A549 treated with CpdA at 1 μM for 4 hours (cell line): Measurements from ENCODE around the gene ARHGEF35. TPM values are rescaled to one million over a fixed set of nuclear protein-coding genes. Genes with fewer than 3 reads are reported as not detected.

Source experiments
- total RNA-seq: library from RNA; stranded (reverse); fragments of 200-300 nt; extraction: Qiagen RNA extraction; gene quantifications from 5 replicates; pipeline ENCODE4 v1.2.3, GENCODE V29; 2022; ENCODE audit warnings: low read depth

ARHGEF35 gene
- total RNA-seq, result 0.22 to 0.40 TPM (median 0.27 TPM) in 5 replicates

DNA sequence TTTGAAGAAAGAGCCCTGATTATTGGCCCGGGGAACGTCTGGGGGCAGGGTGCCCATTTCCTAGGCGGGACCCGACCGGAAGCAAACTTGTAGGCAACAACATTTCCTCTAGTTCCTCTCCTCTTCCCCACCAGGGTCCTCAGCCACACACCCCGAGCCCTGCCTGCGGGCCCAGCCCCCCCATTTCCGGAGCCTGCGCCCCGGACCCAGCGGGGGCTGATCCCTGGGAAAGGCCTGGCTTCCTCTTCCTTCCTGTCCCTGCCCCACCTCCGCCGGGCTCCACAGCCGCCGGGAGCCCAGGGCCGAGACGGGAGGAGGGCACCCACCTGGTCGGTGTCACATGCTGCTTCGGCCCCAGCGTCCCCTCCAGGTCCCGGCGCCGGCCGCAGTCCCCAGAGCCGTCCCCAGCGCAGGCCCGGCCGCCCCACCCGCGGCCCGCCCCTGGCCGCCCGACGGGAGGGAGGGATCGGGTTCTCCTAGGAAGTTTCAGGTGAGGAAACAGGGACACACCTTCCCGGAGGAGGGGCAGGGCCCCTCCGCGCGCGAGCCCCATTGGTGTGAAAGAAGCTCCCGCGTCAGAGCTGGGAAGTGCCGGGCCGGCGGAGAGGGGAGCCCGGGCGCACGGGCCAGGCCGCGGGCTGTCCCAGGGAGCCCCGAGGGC, at the start of gene ARHGEF35:
ARHGEF35 (minus strand) TSS at position 622 of the 661 bp plus-strand sequence. CDS start 7,450 bp downstream, outside the sequence.

DNA sequence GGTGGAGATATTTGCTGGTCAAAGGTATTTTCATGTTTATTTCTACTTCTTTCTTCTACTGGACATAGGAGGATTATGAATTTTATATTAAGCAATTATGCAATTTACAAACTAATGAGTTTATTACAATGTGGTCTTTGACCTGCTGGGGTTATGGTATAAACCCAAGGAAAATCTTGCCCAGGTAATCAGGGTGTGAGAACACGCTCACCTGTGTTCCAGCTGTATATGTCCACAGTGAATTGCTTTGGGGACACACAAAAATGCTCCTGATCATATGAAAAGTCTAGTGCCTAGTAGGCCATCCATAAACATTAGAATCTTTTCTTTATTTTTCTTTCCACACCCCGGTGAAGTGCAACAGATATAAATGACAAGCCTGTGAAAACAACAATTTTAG, 43.7 kb upstream of the ARHGEF35 start, which contains the start of gene OR2A42:
OR2A42 (minus strand) TSS at position 241 of the 400 bp plus-strand sequence. CDS start 6,762 bp downstream, outside the sequence.

DNA sequence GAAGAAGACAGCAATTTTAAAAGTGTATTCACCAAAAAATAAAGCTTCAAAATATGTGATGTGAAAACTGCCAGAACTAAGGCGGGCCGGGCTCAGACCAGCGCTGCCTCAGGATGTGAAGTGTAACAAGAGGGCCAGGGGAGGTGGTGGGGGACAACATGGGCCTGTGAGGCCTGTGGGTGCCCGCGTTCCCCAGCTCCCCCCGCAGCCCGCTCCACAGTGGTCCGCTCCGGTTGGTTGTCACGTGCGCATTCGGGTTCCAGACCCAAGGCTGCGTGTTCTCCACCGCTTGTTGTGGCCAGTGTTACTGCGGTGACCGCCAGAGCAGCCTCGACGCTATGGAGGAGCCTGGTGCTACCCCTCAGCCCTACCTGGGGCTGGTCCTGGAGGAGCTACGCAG, 12.5 kb downstream of the ARHGEF35 start, which contains the start of gene CTAGE4:
CTAGE4 (plus strand) TSS at position 301 of the 400 bp plus-strand sequence; CDS start at position 339, 38 bp downstream.

Other genes starting within 250 kb of the ARHGEF35 start
- gene OR2F1, start 241.0 kb downstream of the ARHGEF35 start, total RNA-seq, result not detected in 5 replicates
- gene OR6B1, start 195.5 kb downstream of the ARHGEF35 start, total RNA-seq, result not detected in 5 replicates
- gene OR2A5, start 146.9 kb downstream of the ARHGEF35 start, total RNA-seq, result not detected in 5 replicates
- gene OR2A25, start 126.0 kb downstream of the ARHGEF35 start, total RNA-seq, result not detected in 5 replicates
- gene OR2A12, start 109.6 kb downstream of the ARHGEF35 start, total RNA-seq, result not detected in 5 replicates
- gene OR2A2, start 86.2 kb downstream of the ARHGEF35 start, total RNA-seq, result not detected in 5 replicates
- not detected in 5 replicates for gene OR2A14, start 72.7 kb downstream of the ARHGEF35 start, total RNA-seq
- gene CTAGE4, start 12.4 kb downstream of the ARHGEF35 start, total RNA-seq, result not detected in 5 replicates
- not detected in 5 replicates for gene OR2A42, start 43.8 kb upstream of the ARHGEF35 start, total RNA-seq
- gene OR2A7, start 69.0 kb upstream of the ARHGEF35 start, total RNA-seq, result not detected in 5 replicates
- 0.03 to 0.08 TPM in 2 of 5 replicates, not detected in the others for gene CTAGE8, start 73.5 kb upstream of the ARHGEF35 start, total RNA-seq
- gene OR2A1, start 116.6 kb upstream of the ARHGEF35 start, total RNA-seq, result not detected in 5 replicates
- gene ARHGEF5, start 159.6 kb upstream of the ARHGEF35 start, total RNA-seq, result 1.2 to 2.1 TPM (median 1.7 TPM) in 5 replicates
- not detected in 5 replicates for gene NOBOX, start 207.9 kb upstream of the ARHGEF35 start, total RNA-seq